ENCODE data around the gene DLG2.

DNA sequence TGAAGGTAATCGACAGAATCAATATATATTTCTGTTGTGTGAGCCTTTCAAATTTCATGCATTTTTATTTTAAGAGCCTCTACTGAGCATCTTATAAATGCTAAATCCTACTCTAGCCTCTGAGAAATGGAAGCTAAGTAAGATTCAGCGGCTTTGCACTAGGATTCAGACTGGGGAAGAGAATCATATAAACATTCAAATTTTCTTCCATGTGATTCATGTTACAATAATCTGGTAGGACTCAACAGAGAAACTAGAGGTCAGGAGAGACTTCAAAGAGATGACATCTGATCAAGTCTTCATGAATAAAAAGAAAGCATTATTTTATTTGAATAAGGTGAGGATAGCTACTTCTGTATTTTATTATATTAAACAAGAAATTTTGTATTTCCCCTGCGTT is 538.9 kb downstream of the DLG2 start:
- TF ChIP-seq, protein P1, sequence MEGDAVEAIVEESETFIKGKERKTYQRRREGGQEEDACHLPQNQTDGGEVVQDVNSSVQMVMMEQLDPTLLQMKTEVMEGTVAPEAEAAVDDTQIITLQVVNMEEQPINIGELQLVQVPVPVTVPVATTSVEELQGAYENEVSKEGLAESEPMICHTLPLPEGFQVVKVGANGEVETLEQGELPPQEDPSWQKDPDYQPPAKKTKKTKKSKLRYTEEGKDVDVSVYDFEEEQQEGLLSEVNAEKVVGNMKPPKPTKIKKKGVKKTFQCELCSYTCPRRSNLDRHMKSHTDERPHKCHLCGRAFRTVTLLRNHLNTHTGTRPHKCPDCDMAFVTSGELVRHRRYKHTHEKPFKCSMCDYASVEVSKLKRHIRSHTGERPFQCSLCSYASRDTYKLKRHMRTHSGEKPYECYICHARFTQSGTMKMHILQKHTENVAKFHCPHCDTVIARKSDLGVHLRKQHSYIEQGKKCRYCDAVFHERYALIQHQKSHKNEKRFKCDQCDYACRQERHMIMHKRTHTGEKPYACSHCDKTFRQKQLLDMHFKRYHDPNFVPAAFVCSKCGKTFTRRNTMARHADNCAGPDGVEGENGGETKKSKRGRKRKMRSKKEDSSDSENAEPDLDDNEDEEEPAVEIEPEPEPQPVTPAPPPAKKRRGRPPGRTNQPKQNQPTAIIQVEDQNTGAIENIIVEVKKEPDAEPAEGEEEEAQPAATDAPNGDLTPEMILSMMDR (IDR thresholded peaks at IDR 0.05): no peak
- no peak for TF ChIP-seq POLR2A (IDR thresholded peaks at IDR 0.05)
